Measurements from ENCODE around the gene TSPAN14. TPM values are rescaled to one million over a fixed set of nuclear protein-coding genes. Genes with fewer than 3 reads are reported as not detected.

The TSPAN14 gene
- total and polyA plus RNA-seq, 2 of the 13 experiments (the other 11 are each of a cell fraction or from before 2014, with no cell fraction given), result 24.1 to 80.6 TPM

GRCh38 chr10:80497187-80498077 lies 43.3 kb downstream of the TSPAN14 start:
- no peak for FAIRE-seq
- Histone ChIP-seq H4K20me1 (ENCODE audit: insufficient read depth, low read length) (no peaks in the 10 kb centered on the region), H3K4me3 (replicated peaks in 1 of 3; ENCODE audit: insufficient read depth in 1 of 3, low read depth in 2 of 3, low read length in 3 of 3) (no peak overlapping the region; a peak in 1 of 6 replicates), H3K9ac (ENCODE audit: insufficient read depth, low read depth, low read length) (peak overlapping the region; percentile 25; the same call in 1 of the 2 replicates), H3K79me2 (ENCODE audit: insufficient read depth, low read length) (peaks cover 81% of the 10 kb centered on the region), H3K27me3 (ENCODE audit: control insufficient read depth in 1 of 2, insufficient read depth in 2 of 2, low read length in 2 of 2) (no peaks in the 10 kb centered on the region), H3K9me3 (ENCODE audit: low read length) (no peaks in the 10 kb centered on the region), H3K4me2 (ENCODE audit: low read depth, low read length) (peak overlapping the region; percentile 85), H3K36me3 (replicated peaks in 1 of 2; ENCODE audit: control insufficient read depth in 1 of 2, insufficient read depth in 2 of 2, low read length in 2 of 2) (peaks cover 5 to 17% of the 10 kb centered on the region in 2 experiments; a peak in 4 of 5 replicates), H3K4me1 (ENCODE audit: insufficient read depth, low read length) (peaks cover 100% of the 10 kb centered on the region), H2AFZ (ENCODE audit: low read length) (no peak overlapping the region), H3K27ac (ENCODE audit: extremely low read length, insufficient read depth, low read length) (peak overlapping the region; percentile 90)
- no TSS peak for BruUV-seq (replicated peaks)
- intact Hi-C loops (cut with micrococcal nuclease; ENCODE audit: unreplicated experiment) (loop anchor here (2.0 kb wide), 1 partner anchor 33 kb away; no protein-coding TSS in a partner anchor), in situ Hi-C loops (cut with HindIII; ENCODE audit: extremely low pct_ligation_motif_present, low pct_unique_long_range_greater_than_20kb) (no loop called here)
- DNase-seq (ENCODE audit: low spot score), result no peak
- WGBS (ENCODE audit: low lambda C conversion rate), result 79% methylated on average over 4 of the region's 7 CpGs
- CTCF ChIA-PET (ENCODE audit: low intra/inter-chr PET ratio, low total read pairs), result no interaction called here
- POLR2A ChIA-PET, result interaction anchor here (1.4 to 3.2 kb wide), 6 partner anchors 8 to 208 kb away, joined by 4 to 30 read pairs (median 7); partner anchors contain the start of genes MAT1A and PRXL2A
- 0 out of 3 replicates have a peak, but pooled peaks have one; percentile 2 for ATAC-seq
- TF ChIP-seq DDIT3 (CRISPR knock-in tag; IDR thresholded peaks at IDR 0.05) (no peak), ZNF3 (CRISPR knock-in tag; IDR thresholded peaks at IDR 0.05) (no peak), KLF16 (CRISPR knock-in tag; IDR thresholded peaks at IDR 0.05) (no peak), ZNF282 (IDR thresholded peaks at IDR 0.05; ENCODE audit: partially characterized antibody) (no peak), TARDBP (CRISPR knock-in tag; IDR thresholded peaks at IDR 0.05) (no peak), MAX (IDR thresholded peaks at IDR 0.05) (0 out of 2 replicates have a peak, but pooled peaks have one; percentile 15), ZNF710 (CRISPR knock-in tag; IDR thresholded peaks at IDR 0.05; ENCODE audit: borderline replicate concordance) (0 out of 2 replicates have a peak, but pooled peaks have one; percentile 35), POLR2G (IDR thresholded peaks at IDR 0.05; ENCODE audit: low read depth, low read length) (0 out of 2 replicates have a peak, but pooled peaks have one; percentile 4), ZNF24 (IDR thresholded peaks at IDR 0.05) (no peak), SCMH1 (CRISPR knock-in tag; IDR thresholded peaks at IDR 0.05; ENCODE audit: borderline replicate concordance) (no peak), ZMAT5 (CRISPR knock-in tag; IDR thresholded peaks at IDR 0.05; ENCODE audit: borderline replicate concordance, low read depth) (no peak), ZFP36L1 (CRISPR knock-in tag; IDR thresholded peaks at IDR 0.05) (no peak), USF2 (IDR thresholded peaks at IDR 0.05; ENCODE audit: low read depth, low read length) (no peak), USF2 (CRISPR knock-in tag; IDR thresholded peaks at IDR 0.05; ENCODE audit: borderline replicate concordance) (no peak), FOXA3 (CRISPR knock-in tag; IDR thresholded peaks at IDR 0.05) (no peak), KDM2A (CRISPR knock-in tag; IDR thresholded peaks at IDR 0.05; ENCODE audit: borderline replicate concordance, low read depth) (no peak), NCOR1 (IDR thresholded peaks at IDR 0.05; ENCODE audit: borderline replicate concordance, low read length) (no peak), RFX5 (IDR thresholded peaks at IDR 0.05; ENCODE audit: low read depth, low read length) (no peak)
